ENCODE results near the gene USP5. TPM values are rescaled to one million over a fixed set of nuclear protein-coding genes. Genes with fewer than 3 reads are reported as not detected.

The USP5 gene
- total RNA-seq, 1 experiment from 2014 or later: 230 TPM

DNA sequence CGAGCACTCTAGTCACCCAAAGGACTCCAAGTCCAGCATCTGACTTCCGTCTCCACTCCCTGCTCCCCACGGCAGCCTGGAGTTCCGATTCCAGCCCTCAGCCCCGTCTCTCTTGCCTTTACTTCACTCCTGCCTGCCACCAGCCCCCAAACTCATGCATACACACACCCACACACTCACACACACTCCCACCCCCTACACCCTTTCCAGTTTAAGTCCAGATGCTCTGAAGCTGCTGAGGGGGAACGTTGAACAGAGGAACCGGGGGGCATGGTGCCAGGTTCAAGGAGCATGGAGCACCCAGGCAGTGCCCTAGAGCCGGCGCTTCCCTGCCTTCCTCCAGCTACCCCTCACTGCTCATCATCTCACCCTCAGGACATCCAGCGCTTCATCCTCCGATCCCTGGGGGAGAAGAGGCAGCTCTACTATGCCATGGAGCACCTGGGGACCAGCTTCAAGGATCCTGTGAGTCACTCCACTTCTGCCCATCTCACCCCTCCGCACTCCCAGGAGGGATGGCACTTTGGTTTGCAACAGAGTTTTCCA, 20.4 kb upstream of the USP5 start:
- ChIA-PET CTCF (interaction anchor here (0.5 to 2.1 kb wide), 6 partner anchors 21 to 1807 kb away, joined by 3 to 6 read pairs (median 4); partner anchors contain the start of genes COPS7A, MLF2 and USP5), POLR2A (no interaction called here)
- Mint-ChIP-seq H3K27me3 (ENCODE audit: insufficient read depth, unreplicated experiment) (peaks cover 7% of the 10 kb centered on the region), H3K4me1 (ENCODE audit: low read depth, unreplicated experiment) (peaks cover 33% of the 10 kb centered on the region), H3K27ac (ENCODE audit: unreplicated experiment) (no peak overlapping the region), H3K9me3 (ENCODE audit: unreplicated experiment) (no peaks in the 10 kb centered on the region), H3K4me3 (ENCODE audit: unreplicated experiment) (no peak overlapping the region), H3K36me3 (ENCODE audit: insufficient read depth, unreplicated experiment) (peaks cover 37% of the 10 kb centered on the region)
- H3K9me3 ChIP-seq: no peaks in the 10 kb centered on the region
- DNase-seq: no peak
- peaks cover 20% of the 10 kb centered on the region for H3K4me1 ChIP-seq
- H3K36me3 ChIP-seq (ENCODE audit: control insufficient read depth, insufficient read depth, low read length): no peaks in the 10 kb centered on the region; the same call in 1 of the 2 replicates
- intact Hi-C loops (cut with micrococcal nuclease; ENCODE audit: unreplicated experiment): no loop called here
- no peak overlapping the region for H3K4me3 ChIP-seq (ENCODE audit: low read depth, low read length)
- TF ChIP-seq, protein P1, sequence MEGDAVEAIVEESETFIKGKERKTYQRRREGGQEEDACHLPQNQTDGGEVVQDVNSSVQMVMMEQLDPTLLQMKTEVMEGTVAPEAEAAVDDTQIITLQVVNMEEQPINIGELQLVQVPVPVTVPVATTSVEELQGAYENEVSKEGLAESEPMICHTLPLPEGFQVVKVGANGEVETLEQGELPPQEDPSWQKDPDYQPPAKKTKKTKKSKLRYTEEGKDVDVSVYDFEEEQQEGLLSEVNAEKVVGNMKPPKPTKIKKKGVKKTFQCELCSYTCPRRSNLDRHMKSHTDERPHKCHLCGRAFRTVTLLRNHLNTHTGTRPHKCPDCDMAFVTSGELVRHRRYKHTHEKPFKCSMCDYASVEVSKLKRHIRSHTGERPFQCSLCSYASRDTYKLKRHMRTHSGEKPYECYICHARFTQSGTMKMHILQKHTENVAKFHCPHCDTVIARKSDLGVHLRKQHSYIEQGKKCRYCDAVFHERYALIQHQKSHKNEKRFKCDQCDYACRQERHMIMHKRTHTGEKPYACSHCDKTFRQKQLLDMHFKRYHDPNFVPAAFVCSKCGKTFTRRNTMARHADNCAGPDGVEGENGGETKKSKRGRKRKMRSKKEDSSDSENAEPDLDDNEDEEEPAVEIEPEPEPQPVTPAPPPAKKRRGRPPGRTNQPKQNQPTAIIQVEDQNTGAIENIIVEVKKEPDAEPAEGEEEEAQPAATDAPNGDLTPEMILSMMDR (IDR thresholded peaks at IDR 0.05; ENCODE audit: insufficient read depth in 1 of 2, low read depth in 1 of 2, low read length in 1 of 2, severe bottlenecking in 1 of 2, unreplicated experiment in 1 of 2): no peak
- no TSS peak for BruUV-seq (replicated peaks)
- no peaks in the 10 kb centered on the region; the same call in 1 of the 2 replicates for H3K27me3 ChIP-seq (replicated peaks; ENCODE audit: control insufficient read depth, insufficient read depth, low read length)

DNA sequence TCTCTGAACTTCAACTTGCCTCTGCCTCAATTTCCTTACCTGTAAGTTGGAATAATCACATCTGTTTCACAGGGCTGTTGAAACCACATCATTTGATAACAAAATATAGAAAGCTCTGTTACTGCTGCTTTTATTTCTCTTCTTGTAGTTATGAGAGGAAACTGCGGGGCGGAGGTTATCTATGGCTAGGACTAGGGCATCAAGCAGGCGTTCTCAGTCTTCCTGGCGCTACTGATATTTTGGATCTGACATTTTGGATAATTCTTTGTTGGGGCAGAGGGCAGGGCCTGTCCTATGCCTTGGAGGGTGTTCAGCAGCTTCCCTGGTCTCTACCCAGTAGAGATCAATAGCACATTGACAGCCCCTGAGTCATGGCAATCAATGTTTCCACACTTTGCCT, 19.8 kb upstream of the USP5 start:
- intact Hi-C loops (cut with micrococcal nuclease; ENCODE audit: unreplicated experiment): no loop called here
- no peaks in the 10 kb centered on the region for H3K9me3 Mint-ChIP-seq (ENCODE audit: unreplicated experiment)
- no TSS peak for BruUV-seq (replicated peaks)

DNA sequence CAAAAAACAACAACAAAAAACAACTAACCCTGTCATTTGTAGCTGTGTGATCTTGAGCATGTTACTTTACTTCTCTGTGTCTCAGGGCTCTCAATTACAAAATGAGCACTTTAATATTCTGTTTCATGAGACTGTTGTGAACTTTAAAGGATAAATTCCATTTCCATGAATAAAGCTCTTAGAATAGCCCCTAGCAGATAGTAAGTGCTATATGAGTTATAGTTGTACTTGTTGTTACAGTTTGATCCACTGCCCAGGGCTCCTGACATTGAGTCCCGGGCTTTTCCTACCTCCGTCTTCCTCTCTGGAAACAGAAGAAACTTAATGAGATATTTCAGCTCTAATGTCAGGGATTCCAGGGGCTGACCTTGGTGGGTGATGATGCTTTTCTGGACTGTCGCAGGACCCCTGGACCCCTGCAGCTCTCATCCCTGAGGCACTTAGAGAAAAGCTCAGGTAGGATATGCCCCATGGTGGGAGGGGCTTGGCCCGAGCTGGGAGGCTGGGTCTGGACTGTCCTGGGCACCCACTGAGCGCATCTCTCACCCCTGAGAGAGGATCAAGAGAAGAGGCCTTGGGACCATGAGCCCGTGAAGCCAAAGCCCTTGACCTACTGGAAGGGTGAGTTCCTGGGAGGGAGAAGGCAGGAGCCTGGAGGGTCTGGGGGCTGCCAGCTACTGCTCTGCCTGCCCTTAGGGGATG, 18.6 kb upstream of the USP5 start:
- ChIA-PET CTCF (interaction anchor here (0.8 to 4.4 kb wide), 3 partner anchors 80 to 112 kb away, joined by 3 to 35 read pairs (median 6); partner anchors contain the start of gene MLF2), POLR2A (interaction anchor here (1.6 kb wide), 1 partner anchor 18 kb away, joined by 8 read pairs; the partner anchor contains the start of genes CDCA3 and USP5)
- Histone ChIP-seq H3K9me3 (no peaks in the 10 kb centered on the region), H3K4me3 (ENCODE audit: low read depth, low read length) (no peak overlapping the region), H3K27me3 (replicated peaks; ENCODE audit: control insufficient read depth, insufficient read depth, low read length) (no peaks in the 10 kb centered on the region; the same call in 1 of the 2 replicates), H3K36me3 (ENCODE audit: control insufficient read depth, insufficient read depth, low read length) (no peaks in the 10 kb centered on the region; the same call in 1 of the 2 replicates), H3K4me1 (peaks cover 14% of the 10 kb centered on the region)
- Mint-ChIP-seq H3K4me1 (ENCODE audit: low read depth, unreplicated experiment) (peaks cover 21% of the 10 kb centered on the region), H3K27me3 (ENCODE audit: insufficient read depth, unreplicated experiment) (no peaks in the 10 kb centered on the region), H3K27ac (ENCODE audit: unreplicated experiment) (no peak overlapping the region), H3K4me3 (ENCODE audit: unreplicated experiment) (no peak overlapping the region), H3K36me3 (ENCODE audit: insufficient read depth, unreplicated experiment) (peaks cover 37% of the 10 kb centered on the region), H3K9me3 (ENCODE audit: unreplicated experiment) (no peaks in the 10 kb centered on the region)
- TF ChIP-seq, protein P1 (IDR thresholded peaks at IDR 0.05; ENCODE audit: insufficient read depth in 1 of 2, low read depth in 1 of 2, low read length in 1 of 2, severe bottlenecking in 1 of 2, unreplicated experiment in 1 of 2): no peak
- no peak for DNase-seq
- intact Hi-C loops (cut with micrococcal nuclease; ENCODE audit: unreplicated experiment): no loop called here
- no TSS peak for BruUV-seq (replicated peaks)

More for the DNA sequence above, 19.8 kb upstream of the USP5 start:
- no peak overlapping the region for H3K4me3 Mint-ChIP-seq (ENCODE audit: unreplicated experiment)
- H3K27me3 Mint-ChIP-seq (ENCODE audit: insufficient read depth, unreplicated experiment): peaks cover 7% of the 10 kb centered on the region
- TF ChIP-seq, protein P1 (IDR thresholded peaks at IDR 0.05; ENCODE audit: insufficient read depth in 1 of 2, low read depth in 1 of 2, low read length in 1 of 2, severe bottlenecking in 1 of 2, unreplicated experiment in 1 of 2): no peak
- no peaks in the 10 kb centered on the region; the same call in 1 of the 2 replicates for H3K36me3 ChIP-seq (ENCODE audit: control insufficient read depth, insufficient read depth, low read length)
- CTCF ChIA-PET: interaction anchor here (0.5 to 2.1 kb wide), 5 partner anchors 79 to 1806 kb away, joined by 3 to 6 read pairs (median 4); partner anchors contain the start of genes COPS7A and MLF2
- no peak overlapping the region for H3K4me3 ChIP-seq (ENCODE audit: low read depth, low read length)
- H3K36me3 Mint-ChIP-seq (ENCODE audit: insufficient read depth, unreplicated experiment): peaks cover 37% of the 10 kb centered on the region
- H3K9me3 ChIP-seq: no peaks in the 10 kb centered on the region
- H3K4me1 Mint-ChIP-seq (ENCODE audit: low read depth, unreplicated experiment): peaks cover 33% of the 10 kb centered on the region
- no peak for DNase-seq
- POLR2A ChIA-PET: no interaction called here
- peaks cover 18% of the 10 kb centered on the region for H3K4me1 ChIP-seq
- H3K27me3 ChIP-seq (replicated peaks; ENCODE audit: control insufficient read depth, insufficient read depth, low read length): no peaks in the 10 kb centered on the region; the same call in 1 of the 2 replicates
- H3K27ac Mint-ChIP-seq (ENCODE audit: unreplicated experiment): no peak overlapping the region

Data from Caco-2 (cell line).